HUES48 (cell line): ENCODE results near the gene SLC29A4.

ENCODE experiments used
- H3K27ac ChIP-seq: one replicate; pipeline ENCODE4 v1.7.0; 2013; ENCODE audit warnings: low read depth, low read length, inconsistent platforms
- H3K27me3 ChIP-seq: 2 replicates; pipeline ENCODE4 v1.6.1; 2013; ENCODE audit warnings: mild to moderate bottlenecking, low read length; ENCODE audit not compliant: control insufficient read depth, insufficient read depth
- H3K36me3 ChIP-seq: 2 replicates; pipeline ENCODE4 v1.6.1; 2013; ENCODE audit warnings: low read length; ENCODE audit not compliant: control insufficient read depth, insufficient read depth
- H3K4me1 ChIP-seq: 2 replicates; pipeline ENCODE4 v1.6.1; 2013; ENCODE audit warnings: mild to moderate bottlenecking, low read length; ENCODE audit not compliant: control insufficient read depth, insufficient read depth
- H3K4me3 ChIP-seq: 2 replicates; pipeline ENCODE4 v1.5.1; 2013; ENCODE audit warnings: mild to moderate bottlenecking, low read depth, low read length
- H3K9ac ChIP-seq: 2 replicates; pipeline ENCODE4 v1.6.1; 2013; ENCODE audit warnings: mild to moderate bottlenecking, low read depth, low read length, moderate library complexity
- H3K9me3 ChIP-seq: 2 replicates; pipeline ENCODE4 v1.6.1; 2013; ENCODE audit warnings: low read length; ENCODE audit not compliant: control insufficient read depth, insufficient read depth

Gene SLC29A4

GRCh38 chr7:5350174-5350463, 67.4 kb downstream of the SLC29A4 start:
- Histone ChIP-seq H3K9me3 (no peaks in the 10 kb centered on the region), H3K4me1 (peaks cover 26% of the 10 kb centered on the region), H3K27ac (no peak overlapping the region), H3K27me3 (peaks cover 6% of the 10 kb centered on the region), H3K4me3 (no peak overlapping the region), H3K9ac (no peak overlapping the region), H3K36me3 (no peaks in the 10 kb centered on the region)

- Histone ChIP-seq H3K4me1 (peaks cover 27% of the 10 kb centered on the region), H3K9me3 (no peaks in the 10 kb centered on the region), H3K36me3 (no peaks in the 10 kb centered on the region), H3K9ac (no peak overlapping the region), H3K4me3 (peak overlapping the region; percentile 25; the same call in 1 of the 2 replicates), H3K27me3 (peaks cover 6% of the 10 kb centered on the region), H3K27ac (peak overlapping the region; percentile 68)
Observed at GRCh38 chr7:5350600-5351385, 68.0 kb downstream of the SLC29A4 start.

- peaks cover 27% of the 10 kb centered on the region for H3K4me1 ChIP-seq
- H3K9me3 ChIP-seq = no peaks in the 10 kb centered on the region
- H3K36me3 ChIP-seq = no peaks in the 10 kb centered on the region
- no peak overlapping the region for H3K27ac ChIP-seq
- no peak overlapping the region for H3K9ac ChIP-seq
- no peak overlapping the region for H3K4me3 ChIP-seq
- H3K27me3 ChIP-seq = peaks cover 6% of the 10 kb centered on the region
Observed at GRCh38 chr7:5351507-5352265, 68.9 kb downstream of the SLC29A4 start.

- Histone ChIP-seq H3K36me3 (0 out of 2 replicates have a peak, but pooled peaks cover 4% of the 10 kb centered on the region), H3K9ac (no peak overlapping the region), H3K27ac (no peak overlapping the region)
Observed at GRCh38 chr7:5352440-5353010, 69.8 kb downstream of the SLC29A4 start.

GRCh38 chr7:5354460-5355232, 71.9 kb downstream of the SLC29A4 start:
- Histone ChIP-seq H3K27ac (no peak overlapping the region), H3K36me3 (peaks cover 10% of the 10 kb centered on the region; the same call in 1 of the 2 replicates), H3K27me3 (no peaks in the 10 kb centered on the region; the same call in 1 of the 2 replicates), H3K4me1 (peaks cover 20% of the 10 kb centered on the region), H3K9me3 (no peaks in the 10 kb centered on the region), H3K9ac (no peak overlapping the region), H3K4me3 (no peak overlapping the region)

More at GRCh38 chr7:5352440-5353010, 69.8 kb downstream of the SLC29A4 start:
- no peaks in the 10 kb centered on the region for H3K9me3 ChIP-seq
- peaks cover 27% of the 10 kb centered on the region for H3K4me1 ChIP-seq
- H3K27me3 ChIP-seq = peaks cover 6% of the 10 kb centered on the region
- H3K4me3 ChIP-seq = no peak overlapping the region
